ENCODE measurements around the gene SVIL. TPM values are rescaled to one million over a fixed set of nuclear protein-coding genes. Genes with fewer than 3 reads are reported as not detected.

Gene SVIL
- total RNA-seq, 1 donor from 2014 or later, result 58.5 TPM

- no peak for DNase-seq (ENCODE audit: low read depth)
- TF ChIP-seq CTCF (conservative IDR thresholded peaks at IDR 0.05; ENCODE audit: low read depth, low read length), result no peak
Measured at GRCh38 chr10:29671228-29671780, 36.5 kb upstream of the SVIL start.

GRCh38 chr10:29670761-29671160 lies 36.0 kb upstream of the SVIL start:
- DNase-seq (ENCODE audit: low read depth), result no peak
- no peak for TF ChIP-seq CTCF (conservative IDR thresholded peaks at IDR 0.05; ENCODE audit: low read depth, low read length)
- no peak overlapping the region for H3K4me3 ChIP-seq (ENCODE audit: low read depth, low read length)

More at GRCh38 chr10:29671228-29671780, 36.5 kb upstream of the SVIL start:
- no peak overlapping the region for H3K4me3 ChIP-seq (ENCODE audit: low read depth, low read length)

GRCh38 chr10:29669149-29669548 lies 34.4 kb upstream of the SVIL start:
- H3K4me3 ChIP-seq (ENCODE audit: low read depth, low read length), result no peak overlapping the region
- no peak for DNase-seq (ENCODE audit: low read depth)
- no peak for TF ChIP-seq CTCF (conservative IDR thresholded peaks at IDR 0.05; ENCODE audit: low read depth, low read length)

- DNase-seq (ENCODE audit: low read depth), result no peak
- no peak overlapping the region for H3K4me3 ChIP-seq (ENCODE audit: low read depth, low read length)
- TF ChIP-seq CTCF (conservative IDR thresholded peaks at IDR 0.05; ENCODE audit: low read depth, low read length), result no peak
Measured at GRCh38 chr10:29668628-29669027, 33.9 kb upstream of the SVIL start.

- no peak overlapping the region for H3K4me3 ChIP-seq (ENCODE audit: low read depth, low read length)
- no peak for TF ChIP-seq CTCF (conservative IDR thresholded peaks at IDR 0.05; ENCODE audit: low read depth, low read length)
- no peak for DNase-seq (ENCODE audit: low read depth)
Measured at GRCh38 chr10:29667191-29667590, 32.4 kb upstream of the SVIL start.

GRCh38 chr10:29666201-29666600 lies 31.4 kb upstream of the SVIL start:
- no peak overlapping the region for H3K4me3 ChIP-seq (ENCODE audit: low read depth, low read length)
- DNase-seq (ENCODE audit: low read depth), result no peak
- no peak for TF ChIP-seq CTCF (conservative IDR thresholded peaks at IDR 0.05; ENCODE audit: low read depth, low read length)

GRCh38 chr10:29663718-29664117 lies 28.9 kb upstream of the SVIL start:
- no peak for DNase-seq (ENCODE audit: low read depth)
- H3K4me3 ChIP-seq (ENCODE audit: low read depth, low read length), result no peak overlapping the region
- TF ChIP-seq CTCF (conservative IDR thresholded peaks at IDR 0.05; ENCODE audit: low read depth, low read length), result no peak

All from epithelial cell of proximal tubule (primary cell).